ENCODE results near the gene TFAP2E.
A peak's percentile ranks its signal among the peaks of the same experiment; 100 is the strongest.

The TFAP2E gene

GRCh38 chr1:35595684-35596083 is 22.6 kb downstream of the TFAP2E start:
- DNase-seq (ENCODE audit: low read depth, low spot score) = no peak

- DNase-seq (ENCODE audit: low read depth, low spot score) = no peak
Measured at GRCh38 chr1:35597870-35598269, 24.8 kb downstream of the TFAP2E start.

- no peak for DNase-seq (ENCODE audit: low read depth, low spot score)
Measured at GRCh38 chr1:35598895-35599294, 25.8 kb downstream of the TFAP2E start.

- DNase-seq (ENCODE audit: low read depth, low spot score) = no peak
Measured at GRCh38 chr1:35599411-35599810, 26.3 kb downstream of the TFAP2E start.

GRCh38 chr1:35600593-35600992 is 27.5 kb downstream of the TFAP2E start:
- DNase-seq (ENCODE audit: low read depth, low spot score) = no peak

GRCh38 chr1:35603468-35603867 is 30.4 kb downstream of the TFAP2E start:
- no peak for DNase-seq (ENCODE audit: low read depth, low spot score)

GRCh38 chr1:35603941-35604340 is 30.8 kb downstream of the TFAP2E start:
- no peak for DNase-seq (ENCODE audit: low read depth, low spot score)

GRCh38 chr1:35605071-35605866 is 32.2 kb downstream of the TFAP2E start:
- DNase-seq (ENCODE audit: low read depth, low spot score) = no peak

GRCh38 chr1:35605867-35606182 is 32.7 kb downstream of the TFAP2E start:
- no peak for DNase-seq (ENCODE audit: low read depth, low spot score)

- no peak for DNase-seq (ENCODE audit: low read depth, low spot score)
Measured at GRCh38 chr1:35611655-35612054, 38.5 kb downstream of the TFAP2E start.

GRCh38 chr1:35615440-35615839 is 42.3 kb downstream of the TFAP2E start:
- DNase-seq (ENCODE audit: low read depth, low spot score) = no peak

- no peak for DNase-seq (ENCODE audit: low read depth, low spot score)
Measured at GRCh38 chr1:35619237-35620121, 46.4 kb downstream of the TFAP2E start.

GRCh38 chr1:35622510-35623178 is 49.5 kb downstream of the TFAP2E start:
- no peak for DNase-seq (ENCODE audit: low read depth, low spot score)

- no peak for DNase-seq (ENCODE audit: low read depth, low spot score)
Measured at GRCh38 chr1:35623832-35624231, 50.7 kb downstream of the TFAP2E start.

GRCh38 chr1:35629051-35629450 is 55.9 kb downstream of the TFAP2E start:
- no peak for DNase-seq (ENCODE audit: low read depth, low spot score)

GRCh38 chr1:35631396-35631795 is 58.3 kb downstream of the TFAP2E start:
- no peak for DNase-seq (ENCODE audit: low read depth, low spot score)

- no peak for DNase-seq (ENCODE audit: low read depth, low spot score)
Measured at GRCh38 chr1:35633547-35633946, 60.4 kb downstream of the TFAP2E start.

GRCh38 chr1:35637401-35637809 is 64.3 kb downstream of the TFAP2E start:
- no peak for DNase-seq (ENCODE audit: low read depth, low spot score)

GRCh38 chr1:35640380-35641232 is 67.5 kb downstream of the TFAP2E start:
- no peak for DNase-seq (ENCODE audit: low read depth, low spot score)

- peak; percentile 93 for DNase-seq (ENCODE audit: low read depth, low spot score)
Measured at GRCh38 chr1:35641233-35641866, 68.2 kb downstream of the TFAP2E start, which contains the start of gene PSMB2. Gene PSMB2 (minus strand): TSS chr1:35641526. CDS start chr1:35641432, 94 bp downstream.

- no peak for DNase-seq (ENCODE audit: low read depth, low spot score)
Measured at GRCh38 chr1:35642471-35642955, 69.4 kb downstream of the TFAP2E start.

Measured in smooth muscle cell of the brain vasculature (primary cell).